Measurements from ENCODE around the gene CAP2.
A peak's percentile ranks its signal among the peaks of the same experiment; 100 is the strongest.
"Not testable (repeated sequence)": the region's sequence is repeated elsewhere in the genome, so short reads cannot be mapped to it uniquely, and the experiment has no call there.

CAP2 gene

DNA sequence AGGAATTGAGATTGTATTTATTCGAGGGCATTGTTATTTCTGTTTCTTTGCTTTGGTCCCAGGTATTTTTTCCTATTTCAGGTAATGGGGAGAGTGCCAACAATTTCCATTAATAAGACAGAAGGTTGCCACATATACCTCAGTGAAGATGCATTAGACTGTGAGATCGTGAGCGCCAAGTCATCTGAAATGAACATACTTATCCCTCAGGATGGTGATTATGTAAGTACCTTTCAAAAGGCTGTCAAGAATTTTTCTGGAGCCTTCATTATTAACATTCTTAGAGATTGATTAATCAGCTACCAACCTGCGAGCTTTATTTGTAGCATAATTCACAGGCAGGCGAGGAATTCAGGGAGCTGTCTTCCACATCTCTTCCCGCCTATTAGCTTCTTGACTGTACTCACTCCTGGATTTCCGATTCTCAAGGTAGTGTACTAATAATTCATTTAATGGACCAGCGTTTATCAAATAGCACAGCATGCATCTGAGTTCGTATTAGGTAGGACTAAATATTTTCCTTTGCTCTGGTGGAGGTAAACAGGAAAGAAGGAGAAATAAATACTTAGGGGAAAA is 158.1 kb downstream of the CAP2 start:
- no peak for TF ChIP-seq ZNF274 (IDR thresholded peaks at IDR 0.05; ENCODE audit: low read depth, low read length)

DNA sequence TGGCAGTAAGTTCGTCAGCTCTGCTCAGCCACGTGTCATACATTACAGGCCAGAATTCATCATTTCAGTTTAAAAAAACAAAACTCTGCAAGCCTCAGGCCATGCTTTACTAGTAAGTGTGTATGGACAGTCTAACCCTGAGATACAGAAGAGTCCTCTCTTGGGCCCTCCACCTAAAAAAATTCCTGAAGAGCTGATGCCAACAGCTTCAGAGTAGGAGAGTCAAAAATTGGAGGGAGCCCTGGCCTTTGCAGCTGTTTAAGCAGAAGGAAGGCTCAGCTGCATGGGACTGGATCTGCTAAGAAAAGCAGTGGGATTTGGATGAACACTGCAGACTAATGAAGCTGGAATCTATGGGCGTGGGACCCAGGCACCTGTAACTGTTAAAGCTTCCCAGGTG is 159.5 kb downstream of the CAP2 start:
- TF ChIP-seq ZNF274 (IDR thresholded peaks at IDR 0.05; ENCODE audit: low read depth, low read length): no peak
- H3K4me3 ChIP-seq (ENCODE audit: low read length): no peak overlapping the region

More for the DNA sequence above, 158.1 kb downstream of the CAP2 start:
- H3K4me3 ChIP-seq (ENCODE audit: low read length): no peak overlapping the region

DNA sequence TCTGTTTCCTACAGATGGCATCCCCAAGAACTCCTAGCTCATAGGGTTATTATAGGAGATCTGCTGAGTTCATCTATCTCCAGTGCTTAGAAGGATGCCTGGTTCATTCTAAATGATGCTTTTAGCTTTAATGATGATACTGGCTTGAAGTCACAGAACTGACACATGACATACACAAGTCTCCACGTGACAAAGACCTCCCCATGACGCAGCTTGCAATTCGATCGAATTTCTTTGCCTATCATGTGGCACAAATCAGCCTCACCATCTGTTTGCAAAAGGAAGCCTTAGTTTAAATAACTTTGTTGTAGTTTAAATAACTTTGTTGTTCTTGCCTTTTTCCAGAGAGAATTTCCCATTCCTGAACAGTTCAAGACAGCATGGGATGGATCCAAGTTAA is 162.6 kb downstream of the CAP2 start:
- no peak for TF ChIP-seq ZNF274 (IDR thresholded peaks at IDR 0.05; ENCODE audit: low read depth, low read length)
- H3K4me3 ChIP-seq (ENCODE audit: low read length): no peak overlapping the region

DNA sequence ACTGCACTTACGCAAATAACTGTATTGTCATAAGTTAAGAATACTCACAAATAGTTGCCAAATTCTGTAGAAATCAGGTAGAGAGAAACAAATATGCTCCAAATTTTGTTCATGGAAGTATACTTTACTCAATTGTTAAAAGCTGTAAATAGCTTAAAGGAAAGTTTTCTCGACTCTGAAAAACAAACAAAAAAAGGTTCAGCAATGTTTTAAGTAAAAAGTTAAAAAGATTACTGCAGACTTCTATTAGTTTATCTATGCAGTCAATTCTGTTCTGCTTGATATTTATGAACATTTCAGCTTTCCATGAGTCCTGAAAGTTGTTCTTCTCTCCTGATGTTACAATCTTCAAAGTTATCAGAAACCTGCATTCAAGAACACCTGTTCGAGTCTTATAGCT is 169.2 kb downstream of the CAP2 start:
- no peak overlapping the region for H3K4me3 ChIP-seq (ENCODE audit: low read length)
- no peak for TF ChIP-seq ZNF274 (IDR thresholded peaks at IDR 0.05; ENCODE audit: low read depth, low read length)

DNA sequence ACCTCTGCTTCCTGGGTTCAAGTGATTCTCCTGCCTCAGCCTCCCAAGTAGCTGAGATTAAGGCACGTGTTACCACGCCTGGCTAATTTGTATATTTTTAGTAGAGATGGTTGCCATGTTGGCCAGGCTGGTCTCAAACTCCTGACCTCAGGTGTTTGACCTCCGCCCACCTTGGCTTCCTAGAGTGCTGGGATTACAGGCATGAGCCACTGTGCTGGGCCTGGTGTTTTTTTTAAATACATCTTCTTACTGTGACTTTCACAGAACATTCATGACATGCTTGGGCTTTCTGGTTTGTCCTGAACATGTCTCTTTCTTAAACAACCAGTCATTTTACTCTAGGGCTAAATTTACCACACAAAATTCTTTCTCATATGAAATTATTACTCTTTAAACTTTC is 172.0 kb downstream of the CAP2 start:
- no peak for TF ChIP-seq ZNF274 (IDR thresholded peaks at IDR 0.05; ENCODE audit: low read depth, low read length)
- no peak overlapping the region for H3K4me3 ChIP-seq (ENCODE audit: low read length)

DNA sequence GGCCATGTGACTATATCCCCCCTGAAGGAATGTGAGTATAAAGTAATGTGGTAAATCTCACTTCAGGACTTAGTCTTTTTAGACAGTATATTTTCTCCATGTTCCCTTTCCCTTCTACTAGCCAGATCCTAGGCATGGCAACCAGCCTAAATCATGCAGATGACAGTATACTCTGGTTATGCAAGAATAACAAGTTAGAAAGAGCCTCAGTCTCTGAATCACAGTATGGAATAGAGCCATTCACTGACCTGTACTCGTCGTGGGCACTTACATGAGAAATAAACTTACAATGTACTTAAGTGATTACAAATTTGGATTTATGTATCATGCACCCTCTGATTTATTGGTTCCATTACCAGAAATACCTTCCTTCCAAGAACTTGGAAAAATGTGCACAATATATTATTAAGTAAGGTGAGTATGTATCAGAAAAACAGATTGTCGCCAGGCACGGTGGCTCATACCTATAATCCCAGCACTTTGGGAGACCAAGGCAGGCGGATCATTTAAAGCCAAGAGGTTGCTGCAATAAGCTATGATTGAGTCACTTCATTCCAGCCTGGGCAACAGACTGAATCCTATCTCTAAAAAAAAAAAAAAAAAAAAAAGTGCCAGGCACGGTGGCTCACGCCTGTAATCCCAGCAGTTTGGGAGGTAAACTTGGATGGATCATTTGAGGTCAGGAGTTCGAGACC is 181.6 kb downstream of the CAP2 start:
- no peak for TF ChIP-seq ZNF274 (IDR thresholded peaks at IDR 0.05; ENCODE audit: low read depth, low read length)
- no peak overlapping the region for H3K4me3 ChIP-seq (ENCODE audit: low read length)

DNA sequence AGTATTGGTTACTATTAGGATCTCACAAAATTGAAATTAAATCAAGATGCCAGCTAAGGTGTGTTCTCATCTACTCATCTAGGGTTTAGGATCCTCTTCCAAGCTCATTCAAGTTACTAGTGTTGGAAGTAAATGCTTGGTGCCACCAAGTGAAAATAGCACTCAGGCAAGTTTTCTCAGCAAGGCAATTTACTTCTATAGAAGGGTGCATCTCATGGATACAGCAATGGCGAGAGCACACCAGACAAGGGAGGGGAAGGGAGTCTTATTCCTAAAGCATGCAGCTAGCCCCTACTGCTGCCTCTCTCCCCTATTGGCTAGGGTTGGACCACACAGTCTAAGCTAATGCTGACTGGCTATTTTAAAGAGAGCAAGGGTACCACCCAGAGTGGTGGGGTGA is 183.7 kb downstream of the CAP2 start:
- no peak overlapping the region for H3K4me3 ChIP-seq (ENCODE audit: low read length)
- no peak for TF ChIP-seq ZNF274 (IDR thresholded peaks at IDR 0.05; ENCODE audit: low read depth, low read length)

DNA sequence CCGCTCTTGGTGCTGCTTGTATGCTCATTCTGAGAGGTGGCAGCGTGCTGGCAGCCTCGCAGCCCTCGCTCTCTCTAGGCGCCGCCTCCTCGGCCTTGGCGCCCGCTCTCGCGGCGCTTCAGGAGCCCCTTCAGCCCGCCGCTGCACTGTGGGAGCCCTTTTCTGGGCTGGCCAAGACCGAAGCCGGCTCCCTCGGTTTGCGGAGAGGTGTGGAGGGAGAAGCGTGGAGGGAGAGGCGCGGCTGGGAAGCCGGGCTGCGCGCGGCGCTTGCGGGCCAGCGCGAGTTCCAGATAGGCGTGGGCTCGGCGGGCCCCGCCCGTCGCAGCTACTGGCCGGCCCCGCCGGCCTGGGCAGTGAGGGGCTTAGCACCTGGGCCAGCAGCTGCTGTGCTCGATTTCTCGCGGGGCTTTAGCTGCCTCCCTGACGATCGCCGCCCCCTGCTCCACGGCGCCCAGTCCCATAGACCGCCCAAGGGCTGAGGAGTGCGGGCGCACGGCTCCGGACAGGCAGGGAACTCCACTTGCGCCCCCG is 187.2 kb downstream of the CAP2 start:
- TF ChIP-seq ZNF274 (IDR thresholded peaks at IDR 0.05; ENCODE audit: low read depth, low read length): no peak
- H3K4me3 ChIP-seq (ENCODE audit: low read length): peak overlapping the region; percentile 59; the same call in 1 of the 2 replicates

DNA sequence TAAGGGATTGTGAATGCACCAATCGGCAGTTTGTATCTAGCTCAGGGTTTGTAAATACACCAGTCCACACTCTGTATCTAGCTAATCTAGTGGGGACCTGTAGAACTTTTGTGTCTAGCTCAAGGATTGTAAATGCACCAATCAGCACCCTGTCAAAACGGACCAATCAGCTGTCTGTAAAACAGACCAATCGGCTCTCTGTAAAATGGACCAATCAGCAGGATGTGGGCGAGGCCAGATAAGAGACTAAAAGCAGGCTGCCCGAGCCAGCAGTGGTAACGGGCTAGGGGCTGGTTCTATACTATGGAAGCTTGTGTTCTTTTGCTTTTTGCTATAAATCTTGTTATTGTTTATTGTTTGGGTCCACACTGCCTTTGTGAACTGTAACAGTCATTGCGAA is 187.9 kb downstream of the CAP2 start:
- H3K4me3 ChIP-seq (ENCODE audit: low read length): not testable (repeated sequence)

DNA sequence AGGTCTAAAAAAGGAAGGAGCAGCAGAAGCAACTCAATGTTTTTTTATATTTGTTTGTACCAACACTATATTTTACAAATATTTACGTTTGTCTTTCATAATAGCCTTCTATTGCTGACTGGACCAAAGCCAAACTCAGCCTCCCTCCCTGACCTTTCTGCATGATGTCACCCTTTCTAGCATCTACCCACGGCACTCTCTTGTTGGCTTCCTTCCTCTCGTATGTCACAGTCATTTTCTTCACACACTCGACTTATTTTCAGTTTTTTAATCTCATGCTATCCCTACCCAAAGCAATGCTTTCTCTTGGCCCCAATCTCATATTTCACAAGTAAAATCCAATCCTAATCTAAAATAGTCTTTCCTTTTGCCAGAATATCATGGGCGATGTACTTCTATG is 190.4 kb downstream of the CAP2 start:
- TF ChIP-seq ZNF274 (IDR thresholded peaks at IDR 0.05; ENCODE audit: low read depth, low read length): no peak
- no peak overlapping the region for H3K4me3 ChIP-seq (ENCODE audit: low read length)

DNA sequence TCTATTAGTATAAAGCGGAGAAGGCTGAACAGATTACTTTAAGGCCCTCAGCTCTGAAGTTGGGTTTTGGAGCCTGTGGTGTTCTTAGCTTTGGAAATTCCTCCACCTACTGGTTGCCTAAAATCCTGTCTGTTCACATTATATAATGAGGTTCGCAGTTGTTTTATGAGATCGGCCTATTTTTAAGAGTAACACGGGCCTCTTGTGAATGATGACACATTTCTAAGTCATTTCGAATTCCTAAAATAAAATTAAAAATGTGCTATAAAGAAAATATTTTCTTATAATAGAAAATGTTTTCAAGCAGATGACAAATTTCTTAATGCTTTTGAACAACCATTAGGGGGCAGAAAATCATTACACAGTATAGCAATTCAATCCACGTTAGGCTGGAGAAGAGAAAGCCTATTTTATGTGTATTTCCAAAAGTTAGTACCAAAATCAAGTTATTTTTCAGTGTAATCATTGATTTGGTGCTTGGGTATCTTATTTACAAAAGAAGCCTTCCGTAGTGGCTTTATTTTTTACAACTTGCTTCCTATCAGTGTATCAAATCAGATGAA is 190.9 kb downstream of the CAP2 start:
- TF ChIP-seq ZNF274 (IDR thresholded peaks at IDR 0.05; ENCODE audit: low read depth, low read length): no peak
- no peak overlapping the region for H3K4me3 ChIP-seq (ENCODE audit: low read length)

DNA sequence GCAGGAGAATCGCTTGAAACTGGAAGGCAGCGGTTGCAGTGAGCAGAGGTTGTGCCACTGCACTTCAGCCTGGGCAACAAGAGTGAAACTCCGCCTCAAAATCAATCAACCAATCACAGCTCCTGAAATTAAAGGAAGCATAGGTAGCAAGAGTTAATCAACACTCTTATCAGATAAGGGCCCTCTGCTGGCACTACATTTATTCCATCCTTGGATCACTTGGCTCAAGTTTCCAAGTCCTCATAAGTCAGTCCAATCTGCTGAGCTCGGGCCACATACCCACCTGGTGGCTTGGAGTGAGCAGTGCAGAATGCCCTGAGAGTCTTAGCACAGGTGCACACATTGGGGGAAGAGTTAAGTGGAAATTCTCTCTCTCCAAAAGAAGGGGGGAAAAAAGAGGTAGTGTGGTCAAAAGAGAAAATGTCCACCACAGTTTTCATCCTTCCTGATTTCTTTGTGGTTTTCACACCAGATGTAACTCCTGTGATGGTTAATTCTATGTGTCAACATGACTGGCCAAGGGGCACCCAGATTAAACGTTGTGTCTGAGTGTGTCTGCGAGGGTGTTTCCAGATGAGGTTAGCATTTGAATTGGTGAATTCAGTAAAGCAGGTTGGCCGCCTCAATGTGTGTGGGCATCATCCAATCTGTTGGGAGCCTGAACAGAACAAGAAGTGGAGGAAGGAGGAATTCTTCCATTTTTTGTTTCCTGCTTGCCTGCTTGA is 192.5 kb downstream of the CAP2 start:
- H3K4me3 ChIP-seq (ENCODE audit: low read length): no peak overlapping the region
- TF ChIP-seq ZNF274 (IDR thresholded peaks at IDR 0.05; ENCODE audit: low read depth, low read length): no peak

DNA sequence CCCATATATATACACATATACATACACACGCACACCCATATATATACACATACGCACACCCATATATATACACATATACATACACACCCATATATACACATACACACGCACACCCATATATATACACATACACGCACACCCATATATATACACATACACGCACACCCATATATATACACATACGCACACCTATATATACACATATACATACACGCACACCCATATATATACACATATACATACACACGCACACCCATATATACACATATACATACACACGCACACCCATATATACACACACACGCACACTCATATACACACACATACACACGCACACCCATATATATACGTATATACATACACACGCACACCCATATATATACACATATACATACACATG is 193.2 kb downstream of the CAP2 start:
- H3K4me3 ChIP-seq (ENCODE audit: low read length): not testable (repeated sequence)

DNA sequence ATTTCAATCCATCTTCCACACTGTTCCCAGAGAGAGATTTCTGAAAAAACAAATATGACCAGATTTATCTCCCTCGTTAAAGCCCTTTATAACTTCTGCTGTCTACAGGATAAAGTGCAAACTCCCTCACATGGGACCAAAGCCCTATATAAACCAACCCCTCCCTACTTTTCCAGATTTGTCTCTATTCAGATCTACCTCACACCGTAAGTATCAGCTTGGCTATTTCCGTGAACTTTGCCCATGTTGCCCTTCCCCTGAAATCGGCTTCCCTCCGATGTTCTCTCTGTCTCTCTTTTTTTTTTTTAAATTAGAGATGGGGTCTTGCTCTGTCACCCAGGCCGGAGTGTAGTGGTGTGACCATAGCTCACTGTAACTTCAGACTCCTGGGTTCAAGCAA is 194.6 kb downstream of the CAP2 start:
- TF ChIP-seq ZNF274 (IDR thresholded peaks at IDR 0.05; ENCODE audit: low read depth, low read length): no peak
- H3K4me3 ChIP-seq (ENCODE audit: low read length): no peak overlapping the region
